Measurements from ENCODE around the gene SURF6.

DNA sequence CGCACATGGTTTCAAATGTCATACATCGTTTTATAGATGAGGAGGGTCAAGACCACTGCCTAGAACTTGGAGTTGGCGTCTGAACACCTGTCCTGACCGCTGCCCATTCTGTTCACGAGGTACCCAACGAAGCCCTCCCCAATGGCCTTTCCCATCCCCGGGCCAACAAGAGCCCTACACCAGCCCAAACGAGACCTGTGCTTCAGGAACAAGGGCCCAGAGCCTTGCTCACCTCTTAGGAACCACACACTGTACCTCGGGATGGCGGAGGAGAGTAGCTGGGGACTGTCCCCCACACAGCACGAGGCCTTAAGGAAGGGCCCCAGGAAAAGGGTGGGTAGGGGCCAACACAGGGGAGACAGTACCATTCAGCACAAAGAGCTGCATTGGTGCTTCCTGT, 3.0 kb downstream of the SURF6 start:
- TF ChIP-seq POLR2AphosphoS5 (IDR thresholded peaks at IDR 0.05): no peak
- TF ChIP-seq, protein P1, sequence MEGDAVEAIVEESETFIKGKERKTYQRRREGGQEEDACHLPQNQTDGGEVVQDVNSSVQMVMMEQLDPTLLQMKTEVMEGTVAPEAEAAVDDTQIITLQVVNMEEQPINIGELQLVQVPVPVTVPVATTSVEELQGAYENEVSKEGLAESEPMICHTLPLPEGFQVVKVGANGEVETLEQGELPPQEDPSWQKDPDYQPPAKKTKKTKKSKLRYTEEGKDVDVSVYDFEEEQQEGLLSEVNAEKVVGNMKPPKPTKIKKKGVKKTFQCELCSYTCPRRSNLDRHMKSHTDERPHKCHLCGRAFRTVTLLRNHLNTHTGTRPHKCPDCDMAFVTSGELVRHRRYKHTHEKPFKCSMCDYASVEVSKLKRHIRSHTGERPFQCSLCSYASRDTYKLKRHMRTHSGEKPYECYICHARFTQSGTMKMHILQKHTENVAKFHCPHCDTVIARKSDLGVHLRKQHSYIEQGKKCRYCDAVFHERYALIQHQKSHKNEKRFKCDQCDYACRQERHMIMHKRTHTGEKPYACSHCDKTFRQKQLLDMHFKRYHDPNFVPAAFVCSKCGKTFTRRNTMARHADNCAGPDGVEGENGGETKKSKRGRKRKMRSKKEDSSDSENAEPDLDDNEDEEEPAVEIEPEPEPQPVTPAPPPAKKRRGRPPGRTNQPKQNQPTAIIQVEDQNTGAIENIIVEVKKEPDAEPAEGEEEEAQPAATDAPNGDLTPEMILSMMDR (IDR thresholded peaks at IDR 0.05): no peak
